OCI-LY1 (cell line): ENCODE measurements around the gene L3MBTL1.

ENCODE experiments used
- H2AFZ ChIP-seq: fragments of 200-600 bp; sonication (generic), shearing (Covaris generic); 2 replicates; pipeline ENCODE4 v1.6.0; 2014; ENCODE audit warnings: antibody characterized with exemption, mild to moderate bottlenecking, low read length
- H3F3A ChIP-seq: fragments of 200-600 bp; sonication (generic), shearing (Covaris generic); 2 replicates; pipeline ENCODE4 v1.6.0; 2014; ENCODE audit warnings: mild to moderate bottlenecking, antibody characterized with exemption, low read length, moderate library complexity; ENCODE audit not compliant: insufficient read depth
- H3K27ac ChIP-seq: fragments of 200-600 bp; sonication (generic); 2 replicates; pipeline ENCODE4 v1.5.1; 2014; ENCODE audit warnings: low read length, mixed run types, mild to moderate bottlenecking, low read depth; ENCODE audit not compliant: poor library complexity, severe bottlenecking
- H3K27me3 ChIP-seq: fragments of 200-600 bp; sonication (generic); 2 replicates; pipeline ENCODE4 v1.6.0; 2014; ENCODE audit warnings: antibody characterized with exemption, mild to moderate bottlenecking, low read length, moderate library complexity; ENCODE audit not compliant: insufficient read depth
- H3K36me3 ChIP-seq: fragments of 200-600 bp; sonication (generic); 2 replicates; pipeline ENCODE4 v1.6.1; 2014; ENCODE audit warnings: mild to moderate bottlenecking, antibody characterized with exemption, low read length, moderate library complexity, mixed read lengths; ENCODE audit not compliant: insufficient read depth
- H3K4me1 ChIP-seq: fragments of 200-600 bp; sonication (generic); 2 replicates; pipeline ENCODE4 v1.5.1; 2014; ENCODE audit warnings: mild to moderate bottlenecking, low read length, moderate library complexity; ENCODE audit not compliant: insufficient read depth, severe bottlenecking
- H3K4me2 ChIP-seq: fragments of 200-600 bp; sonication (generic), shearing (Covaris generic); 2 replicates; pipeline ENCODE4 v1.6.1; 2014; ENCODE audit warnings: low read length
- H3K4me3 ChIP-seq: fragments of 200-600 bp; sonication (generic); 2 replicates; pipeline ENCODE4 v1.5.1; 2014; ENCODE audit warnings: low read length, low read depth, mild to moderate bottlenecking, mixed read lengths; ENCODE audit not compliant: poor library complexity, severe bottlenecking
- H3K79me2 ChIP-seq: fragments of 200-600 bp; shearing (Covaris generic); 2 replicates; pipeline ENCODE4 v1.6.1; 2016; ENCODE audit warnings: mixed run types, low read length, mixed read lengths; ENCODE audit not compliant: insufficient read depth
- H3K9ac ChIP-seq: fragments of 200-600 bp; sonication (generic), shearing (Covaris generic); 2 replicates; pipeline ENCODE4 v1.6.1; 2014; ENCODE audit warnings: mild to moderate bottlenecking, low read length, mixed read lengths
- H3K9me2 ChIP-seq: fragments of 200-600 bp; sonication (generic), shearing (Covaris generic); 2 replicates; pipeline ENCODE4 v1.6.1; 2014; ENCODE audit warnings: low read depth, mild to moderate bottlenecking, low read length, mixed read lengths
- H3K9me3 ChIP-seq: fragments of 200-600 bp; shearing (Covaris generic); 2 replicates; pipeline ENCODE4 v1.6.1; 2014; ENCODE audit warnings: low read length, mixed read lengths
- H4K20me1 ChIP-seq: fragments of 200-600 bp; sonication (generic), shearing (Covaris generic); 2 replicates; pipeline ENCODE4 v1.6.0; 2016; ENCODE audit warnings: mild to moderate bottlenecking, low read length; ENCODE audit not compliant: insufficient read depth
- EZH2 ChIP-seq: fragments of 200-600 bp; sonication (generic), shearing (Covaris generic); IDR thresholded peaks from 2 replicates; pipeline ENCODE4 v1.8.0; 2017; ENCODE audit warnings: borderline replicate concordance, mixed run types, mild to moderate bottlenecking, antibody characterized with exemption, low read length, moderate library complexity, mixed read lengths
- TF ChIP-seq, protein P1 (sequence below): fragments of 200-600 bp; sonication (generic), shearing (Covaris generic); IDR thresholded peaks from 2 replicates; pipeline ENCODE4 v1.5.1; 2017; ENCODE audit warnings: mild to moderate bottlenecking, antibody characterized with exemption, low read length, moderate library complexity, mixed read lengths

The L3MBTL1 gene

DNA sequence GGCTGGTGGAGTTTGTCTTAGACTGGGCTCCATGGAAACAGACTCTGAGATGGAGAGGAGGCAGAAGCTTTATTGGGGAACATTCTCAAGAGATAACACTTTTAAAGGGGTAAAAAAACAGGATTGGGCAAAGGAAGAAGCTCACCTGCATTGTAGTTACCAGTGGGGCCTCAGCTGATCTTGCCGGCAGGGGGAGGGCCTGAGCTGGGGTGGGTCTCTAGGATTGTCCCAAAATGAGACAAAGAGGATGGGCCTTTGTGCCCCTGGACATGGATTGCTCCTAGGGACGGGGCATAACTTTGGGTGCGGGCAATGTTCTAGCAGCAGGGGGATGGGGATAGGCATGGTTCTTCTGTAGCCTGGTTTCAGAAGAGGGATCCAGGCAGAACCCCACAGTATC, 63.8 kb downstream of the L3MBTL1 start:
- Histone ChIP-seq H3K4me1 (no peaks in the 10 kb centered on the region), H3K79me2 (no peaks in the 10 kb centered on the region), H3K9me2 (no peaks in the 10 kb centered on the region), H3K27ac (no peak overlapping the region), H2AFZ (no peak overlapping the region), H3K4me2 (no peak overlapping the region), H4K20me1 (no peaks in the 10 kb centered on the region), H3K4me3 (no peak overlapping the region), H3K36me3 (no peaks in the 10 kb centered on the region), H3K27me3 (no peaks in the 10 kb centered on the region), H3F3A (no peaks in the 10 kb centered on the region), H3K9ac (no peak overlapping the region), H3K9me3 (no peaks in the 10 kb centered on the region)
- TF ChIP-seq, protein P1, sequence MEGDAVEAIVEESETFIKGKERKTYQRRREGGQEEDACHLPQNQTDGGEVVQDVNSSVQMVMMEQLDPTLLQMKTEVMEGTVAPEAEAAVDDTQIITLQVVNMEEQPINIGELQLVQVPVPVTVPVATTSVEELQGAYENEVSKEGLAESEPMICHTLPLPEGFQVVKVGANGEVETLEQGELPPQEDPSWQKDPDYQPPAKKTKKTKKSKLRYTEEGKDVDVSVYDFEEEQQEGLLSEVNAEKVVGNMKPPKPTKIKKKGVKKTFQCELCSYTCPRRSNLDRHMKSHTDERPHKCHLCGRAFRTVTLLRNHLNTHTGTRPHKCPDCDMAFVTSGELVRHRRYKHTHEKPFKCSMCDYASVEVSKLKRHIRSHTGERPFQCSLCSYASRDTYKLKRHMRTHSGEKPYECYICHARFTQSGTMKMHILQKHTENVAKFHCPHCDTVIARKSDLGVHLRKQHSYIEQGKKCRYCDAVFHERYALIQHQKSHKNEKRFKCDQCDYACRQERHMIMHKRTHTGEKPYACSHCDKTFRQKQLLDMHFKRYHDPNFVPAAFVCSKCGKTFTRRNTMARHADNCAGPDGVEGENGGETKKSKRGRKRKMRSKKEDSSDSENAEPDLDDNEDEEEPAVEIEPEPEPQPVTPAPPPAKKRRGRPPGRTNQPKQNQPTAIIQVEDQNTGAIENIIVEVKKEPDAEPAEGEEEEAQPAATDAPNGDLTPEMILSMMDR = peak; percentile 64
- TF ChIP-seq EZH2 = no peak

DNA sequence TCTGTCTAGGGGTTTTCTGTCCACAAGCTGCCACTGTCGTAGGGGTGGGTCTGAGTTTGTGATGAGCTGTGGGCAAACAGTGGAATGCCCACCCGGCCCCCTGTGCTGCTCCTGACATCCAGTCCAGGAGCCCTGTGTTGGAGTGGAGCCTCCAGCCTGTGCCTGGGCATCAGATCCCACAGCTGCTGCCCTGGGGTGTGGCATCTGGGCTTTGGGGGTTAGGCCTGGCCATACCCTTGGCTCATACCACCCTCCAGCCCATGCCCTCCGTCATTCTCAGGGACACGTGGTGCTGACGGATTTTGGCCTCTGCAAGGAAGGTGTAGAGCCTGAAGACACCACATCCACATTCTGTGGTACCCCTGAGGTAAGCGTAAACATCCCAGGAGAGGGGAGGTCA, 64.3 kb downstream of the L3MBTL1 start:
- Histone ChIP-seq H3K9me3 (no peaks in the 10 kb centered on the region), H4K20me1 (no peaks in the 10 kb centered on the region), H2AFZ (no peak overlapping the region), H3K36me3 (no peaks in the 10 kb centered on the region), H3K4me2 (no peak overlapping the region), H3F3A (no peaks in the 10 kb centered on the region), H3K79me2 (no peaks in the 10 kb centered on the region), H3K27ac (no peak overlapping the region), H3K4me1 (no peaks in the 10 kb centered on the region), H3K9me2 (no peaks in the 10 kb centered on the region), H3K27me3 (no peaks in the 10 kb centered on the region), H3K4me3 (no peak overlapping the region), H3K9ac (no peak overlapping the region)
- no peak for TF ChIP-seq EZH2
- TF ChIP-seq, protein P1 = no peak

DNA sequence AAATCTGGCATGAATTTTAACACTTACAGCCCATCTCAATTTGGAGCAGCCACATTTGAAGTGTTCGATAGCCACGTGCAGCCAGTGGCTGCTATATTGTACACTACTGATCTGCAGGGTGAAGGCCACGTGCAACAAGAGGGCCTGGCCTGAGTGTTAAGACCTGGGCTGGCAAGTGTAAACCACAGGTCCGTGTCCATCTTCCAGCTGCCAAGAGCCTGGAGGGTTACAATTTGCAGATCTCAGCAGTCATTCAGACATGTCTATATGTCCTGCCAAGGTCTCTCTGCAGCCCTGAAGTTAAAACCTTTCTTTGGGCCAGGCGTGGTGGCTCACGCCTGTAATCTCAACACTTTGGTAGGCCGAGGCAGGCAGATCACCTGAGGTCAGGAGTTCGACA, 65.4 kb downstream of the L3MBTL1 start:
- Histone ChIP-seq H3K4me2 (no peak overlapping the region), H3K4me1 (no peaks in the 10 kb centered on the region), H3K36me3 (no peaks in the 10 kb centered on the region), H2AFZ (no peak overlapping the region), H3K27me3 (no peaks in the 10 kb centered on the region), H3K9me2 (no peaks in the 10 kb centered on the region), H3K9me3 (no peaks in the 10 kb centered on the region), H3K4me3 (no peak overlapping the region), H3F3A (no peaks in the 10 kb centered on the region), H3K27ac (no peak overlapping the region), H4K20me1 (no peaks in the 10 kb centered on the region), H3K79me2 (no peaks in the 10 kb centered on the region), H3K9ac (no peak overlapping the region)
- no peak for TF ChIP-seq EZH2
- TF ChIP-seq, protein P1 = no peak
